Ectodermal cell (in vitro differentiated cells): ENCODE data around the gene VWA3B. TPM values are rescaled to one million over a fixed set of nuclear protein-coding genes. Genes with fewer than 3 reads are reported as not detected.
"Not testable (repeated sequence)": the region's sequence is repeated elsewhere in the genome, so short reads cannot be mapped to it uniquely, and the experiment has no call there.

Experiments
- H3K27ac ChIP-seq: 2 replicates; pipeline ENCODE4 v1.7.0; 2013; ENCODE audit warnings: mild to moderate bottlenecking, low read depth, low read length; ENCODE audit not compliant: insufficient read depth, poor library complexity, severe bottlenecking
- H3K27me3 ChIP-seq: 2 replicates; pipeline ENCODE4 v1.7.0; 2013; ENCODE audit warnings: mild to moderate bottlenecking, low read length; ENCODE audit not compliant: insufficient read depth, control insufficient read depth, poor library complexity, severe bottlenecking
- H3K36me3 ChIP-seq: one replicate; pipeline ENCODE4 v1.7.0; 2013; ENCODE audit warnings: low read length; ENCODE audit not compliant: control insufficient read depth, insufficient read depth
- H3K4me1 ChIP-seq: one replicate; pipeline ENCODE4 v1.7.0; 2013; ENCODE audit warnings: low read length; ENCODE audit not compliant: control insufficient read depth, insufficient read depth
- H3K4me3 ChIP-seq: 2 replicates; pipeline ENCODE4 v1.7.0; 2013; ENCODE audit warnings: low read depth, low read length, control low read depth; ENCODE audit not compliant: insufficient read depth
- H3K9me3 ChIP-seq: 2 replicates; pipeline ENCODE4 v1.7.0; 2013; ENCODE audit warnings: mild to moderate bottlenecking, low read length, moderate library complexity; ENCODE audit not compliant: control insufficient read depth
- WGBS, 2 experiments: methylation state at CpG; one replicate each; pipeline ENCODE4 v1.1.7; 2013; ENCODE audit warnings: missing lambda C conversion rate in 2 of 2; 5-methylcytosine and 5-hydroxymethylcytosine counted together
- polyA plus RNA-seq, 4 experiments: library from polyadenylated mRNA; stranded (reverse); fragments of 50-300 nt; gene quantifications; one replicate each; pipeline ENCODE4 v1.2.3, GENCODE V29; 2013

VWA3B gene, protein sequence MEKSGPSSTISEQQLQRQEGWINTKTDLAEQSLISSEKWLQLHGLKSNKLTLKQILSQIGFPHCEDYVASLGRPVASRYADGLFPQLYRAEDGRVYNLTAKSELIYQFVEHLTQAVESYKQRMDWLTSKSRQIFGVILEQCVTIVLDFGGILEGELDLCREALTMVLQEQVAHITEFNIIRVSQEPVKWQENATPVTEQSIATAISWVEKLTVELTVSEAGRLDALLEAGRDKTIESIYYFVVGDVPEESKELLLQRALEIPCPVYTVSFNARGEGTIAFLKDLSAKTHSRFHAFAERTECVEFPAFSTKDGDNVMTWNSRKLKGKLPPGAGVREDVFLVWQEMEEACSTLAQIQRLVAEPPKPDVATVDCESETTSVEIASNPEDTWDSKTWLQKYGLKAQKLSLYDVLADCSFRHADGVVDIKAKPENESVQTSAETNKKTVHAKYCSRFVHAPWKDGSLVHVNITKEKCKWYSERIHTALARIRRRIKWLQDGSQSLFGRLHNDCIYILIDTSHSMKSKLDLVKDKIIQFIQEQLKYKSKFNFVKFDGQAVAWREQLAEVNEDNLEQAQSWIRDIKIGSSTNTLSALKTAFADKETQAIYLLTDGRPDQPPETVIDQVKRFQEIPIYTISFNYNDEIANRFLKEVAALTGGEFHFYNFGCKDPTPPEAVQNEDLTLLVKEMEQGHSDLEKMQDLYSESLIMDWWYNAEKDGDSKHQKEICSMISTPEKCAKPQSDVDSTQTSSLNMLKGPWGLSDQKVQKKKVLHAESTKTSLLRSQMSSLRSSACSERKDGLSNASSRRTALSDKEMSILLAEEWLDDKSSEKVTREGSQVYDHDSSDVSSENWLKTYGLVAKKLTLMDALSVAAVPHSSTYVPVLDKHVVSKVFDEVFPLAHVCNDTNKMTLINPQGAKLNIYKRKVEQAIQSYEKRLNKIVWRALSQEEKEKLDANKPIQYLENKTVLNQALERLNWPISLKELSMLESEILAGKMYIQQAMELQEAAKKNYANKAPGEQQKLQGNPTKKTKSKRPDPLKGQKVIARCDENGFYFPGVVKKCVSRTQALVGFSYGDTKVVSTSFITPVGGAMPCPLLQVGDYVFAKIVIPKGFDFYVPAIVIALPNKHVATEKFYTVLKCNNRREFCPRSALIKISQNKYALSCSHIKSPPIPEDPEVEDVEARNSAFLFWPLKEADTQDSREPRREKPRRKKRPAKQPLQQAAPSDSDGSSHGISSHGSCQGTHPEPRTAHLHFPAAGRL (N-terminal part only)
- not detected for polyA plus RNA-seq (2013, experiment 1 of 4)
- polyA plus RNA-seq (2013, experiment 2 of 4): not detected
- not detected for polyA plus RNA-seq (2013, experiment 3 of 4)
- polyA plus RNA-seq (2013, experiment 4 of 4): not detected

DNA sequence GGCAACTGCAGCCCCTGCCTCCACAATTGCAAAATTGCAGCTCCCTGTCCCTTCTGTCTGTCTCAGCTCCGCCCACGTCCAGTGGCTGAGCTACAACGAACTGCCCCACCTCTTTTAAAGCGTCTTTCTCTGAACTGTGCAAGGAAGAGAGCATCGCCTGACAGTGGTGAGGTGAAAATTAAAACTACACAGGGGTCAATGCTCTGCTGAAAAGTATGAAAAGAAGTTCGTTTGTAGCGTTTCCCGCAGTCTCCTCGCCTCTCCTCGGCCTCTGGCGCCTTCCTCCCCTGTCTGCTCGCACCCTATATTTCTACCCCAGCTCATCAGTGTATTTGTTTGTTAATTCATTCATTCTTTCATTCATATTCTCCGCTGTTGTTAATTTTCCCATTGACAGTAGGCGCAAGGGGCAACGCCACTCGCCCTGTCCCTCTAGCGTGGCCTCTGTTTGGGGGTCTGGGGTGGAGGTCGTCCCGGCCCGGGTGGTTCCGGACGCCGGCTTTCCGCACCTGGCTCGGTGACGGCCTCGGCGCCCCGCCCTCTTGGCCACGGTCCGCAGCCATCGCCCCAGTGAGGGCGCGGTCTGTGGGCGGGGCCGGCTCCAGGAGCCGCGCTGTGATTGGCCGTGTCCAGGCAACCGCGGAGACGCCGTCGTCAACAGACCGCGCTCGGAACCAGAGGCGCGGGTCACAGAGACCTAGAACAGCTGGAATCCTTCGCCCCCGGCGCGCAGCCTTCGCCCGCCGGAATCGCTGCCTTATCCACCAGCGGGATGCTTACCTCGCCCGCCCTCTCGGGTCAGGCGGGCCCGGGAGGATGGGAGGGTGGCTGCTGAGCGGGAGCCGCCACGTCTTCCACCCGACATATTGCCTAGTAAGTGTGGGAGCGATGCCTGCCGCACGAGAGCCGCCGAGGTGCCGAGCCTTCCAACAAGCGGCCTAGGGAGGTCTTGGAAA lies at the start of gene VWA3B:
VWA3B (plus strand) TSS at position 677 of the 956 bp plus-strand sequence. CDS start 5,926 bp downstream, outside the sequence.
- Histone ChIP-seq H3K4me3 (peak within 1 kb of the TSS; percentile 50), H3K4me1 (no peaks in the 10 kb centered on the region), H3K9me3 (no peaks in the 10 kb centered on the region), H3K27ac (no peak within 1 kb of the TSS), H3K27me3 (peaks cover 53% of the 10 kb centered on the region), H3K36me3 (no peaks in the 10 kb centered on the region)
- 1% methylated on average over 74 of the region's 74 CpGs for WGBS, 2 experiments

DNA sequence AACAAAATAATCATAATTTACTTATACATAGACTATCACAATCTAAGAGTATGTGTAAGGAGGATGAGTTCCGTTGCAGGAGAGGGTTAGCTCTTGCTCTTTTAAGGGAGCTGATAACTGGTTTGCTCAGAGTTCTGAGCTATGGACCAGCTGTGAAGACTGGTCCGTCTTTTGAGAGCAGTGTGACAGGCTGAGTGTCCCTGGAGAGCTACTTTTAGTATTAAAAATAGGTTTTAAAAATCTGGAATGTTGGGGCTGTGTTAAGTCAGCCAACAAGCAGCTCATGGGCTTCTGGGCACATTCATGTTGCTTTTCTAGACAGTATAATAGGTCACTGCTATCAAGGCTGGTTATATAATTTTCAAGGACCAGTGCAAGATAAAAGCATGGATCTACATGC lies 49.8 kb upstream of the VWA3B start:
- no peaks in the 10 kb centered on the region for H3K9me3 ChIP-seq
- WGBS, 2 experiments: 67 to 73% methylated on average over 2 of the region's 2 CpGs
- H3K36me3 ChIP-seq: no peaks in the 10 kb centered on the region
- no peak overlapping the region for H3K4me3 ChIP-seq
- no peaks in the 10 kb centered on the region for H3K27me3 ChIP-seq
- H3K4me1 ChIP-seq: no peaks in the 10 kb centered on the region
- H3K27ac ChIP-seq: no peak overlapping the region

DNA sequence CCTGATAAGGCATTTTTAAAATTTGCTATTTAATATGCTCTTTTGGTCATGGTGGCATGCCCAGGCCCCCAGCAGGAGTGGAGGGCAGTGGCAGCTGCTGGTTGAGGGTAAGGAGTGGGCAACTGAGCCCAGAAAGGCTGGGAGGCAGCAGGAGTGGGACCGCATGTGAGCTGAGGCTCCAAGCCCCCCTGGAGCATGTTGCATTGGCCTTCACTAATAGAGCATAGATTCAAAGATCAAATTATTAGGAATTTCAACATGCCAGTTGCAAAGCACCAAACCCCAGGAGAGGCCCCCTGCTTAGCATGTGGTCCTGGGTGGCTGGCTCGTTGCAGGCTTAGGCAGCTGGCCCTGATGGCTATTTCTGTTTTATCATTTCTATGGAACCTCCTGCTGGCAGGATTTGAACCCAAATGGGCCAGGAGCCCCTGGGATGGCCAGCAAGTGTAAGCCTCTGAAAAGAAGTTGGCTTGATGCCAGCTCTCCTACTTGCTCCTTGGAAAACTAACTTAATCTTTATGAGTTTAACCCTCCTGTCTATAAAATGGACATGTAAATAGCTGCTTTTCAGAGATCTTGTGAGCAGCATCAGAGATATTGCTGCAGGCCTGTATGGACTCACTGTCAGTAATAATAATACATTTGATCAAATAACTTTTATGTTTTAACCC lies 49.2 kb upstream of the VWA3B start:
- H3K4me3 ChIP-seq: no peak overlapping the region
- H3K4me1 ChIP-seq: no peaks in the 10 kb centered on the region
- no peaks in the 10 kb centered on the region for H3K36me3 ChIP-seq
- no peaks in the 10 kb centered on the region for H3K9me3 ChIP-seq
- H3K27ac ChIP-seq: no peak overlapping the region
- WGBS, 2 experiments: 47 to 49% methylated on average over 2 of the region's 2 CpGs
- H3K27me3 ChIP-seq: no peaks in the 10 kb centered on the region

DNA sequence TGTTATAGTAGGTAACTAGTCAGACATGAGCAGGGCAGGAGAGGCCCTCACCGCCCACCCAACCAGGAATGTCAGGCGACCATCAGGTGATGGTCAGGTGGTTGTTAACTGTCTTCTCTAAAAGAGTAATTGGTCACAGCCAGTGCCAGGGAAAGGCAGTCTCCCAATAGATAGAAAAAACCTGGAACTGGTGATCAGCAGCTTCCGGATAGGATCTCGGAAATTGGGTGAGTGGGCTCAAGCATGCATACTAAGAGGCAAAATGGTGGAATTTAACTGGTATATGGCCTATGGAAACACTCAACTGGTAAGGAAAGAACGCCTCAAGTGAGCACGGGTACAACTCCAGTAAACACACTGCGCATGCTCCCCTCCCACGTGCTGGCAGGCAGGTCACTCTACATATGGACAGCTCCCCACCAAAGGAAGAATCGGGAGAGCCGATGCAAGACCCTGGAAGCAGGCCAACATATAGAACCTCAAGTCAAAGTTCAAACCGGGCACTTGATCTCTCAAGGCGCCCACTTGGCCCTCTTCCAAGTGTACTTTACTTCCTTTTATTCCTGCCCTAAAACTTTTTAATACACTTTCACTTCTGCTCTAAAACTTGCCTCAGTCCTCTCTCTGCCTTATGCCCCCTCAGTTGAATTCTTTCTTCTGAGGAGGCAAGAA lies 47.7 kb upstream of the VWA3B start:
- H3K36me3 ChIP-seq: no peaks in the 10 kb centered on the region
- no peaks in the 10 kb centered on the region for H3K27me3 ChIP-seq
- 94 to 96% methylated on average over 12 of the region's 12 CpGs for WGBS, 2 experiments
- H3K9me3 ChIP-seq: no peaks in the 10 kb centered on the region
- no peak overlapping the region for H3K4me3 ChIP-seq
- no peak overlapping the region for H3K27ac ChIP-seq
- no peaks in the 10 kb centered on the region for H3K4me1 ChIP-seq

DNA sequence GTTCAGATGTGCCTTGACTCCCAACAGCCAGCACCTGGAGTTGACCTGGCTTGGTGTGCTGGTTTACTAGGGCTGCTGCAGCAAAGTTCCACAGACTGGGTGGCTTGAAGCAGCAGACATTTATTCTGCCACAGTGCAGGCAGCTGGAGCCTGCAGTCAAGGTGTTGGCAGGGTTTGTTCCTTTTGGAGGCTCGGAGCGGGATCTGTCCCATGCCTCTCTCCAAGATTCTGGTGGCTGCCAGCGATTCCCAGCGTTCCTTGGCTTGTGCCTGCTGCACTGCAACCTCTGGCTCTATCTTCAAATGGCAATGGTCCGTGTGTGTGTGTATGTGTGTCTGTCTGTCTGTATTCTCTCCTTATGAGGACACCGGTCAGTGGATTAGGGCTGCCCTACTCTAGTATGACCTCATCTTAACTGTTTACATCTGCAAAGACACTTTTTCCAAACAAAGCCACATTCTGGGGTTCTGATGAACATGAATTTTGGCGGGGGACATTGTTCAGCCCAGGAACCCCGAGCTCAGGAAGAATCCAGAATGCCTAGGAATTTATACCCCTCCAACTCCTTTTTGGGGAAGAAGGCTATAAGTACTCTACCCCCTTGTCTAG lies 46.5 kb upstream of the VWA3B start:
- no peaks in the 10 kb centered on the region for H3K27me3 ChIP-seq
- no peaks in the 10 kb centered on the region for H3K9me3 ChIP-seq
- H3K4me3 ChIP-seq: no peak overlapping the region
- H3K27ac ChIP-seq: no peak overlapping the region
- H3K4me1 ChIP-seq: no peaks in the 10 kb centered on the region
- 93 to 95% methylated on average over 8 of the region's 8 CpGs for WGBS, 2 experiments
- H3K36me3 ChIP-seq: no peaks in the 10 kb centered on the region

DNA sequence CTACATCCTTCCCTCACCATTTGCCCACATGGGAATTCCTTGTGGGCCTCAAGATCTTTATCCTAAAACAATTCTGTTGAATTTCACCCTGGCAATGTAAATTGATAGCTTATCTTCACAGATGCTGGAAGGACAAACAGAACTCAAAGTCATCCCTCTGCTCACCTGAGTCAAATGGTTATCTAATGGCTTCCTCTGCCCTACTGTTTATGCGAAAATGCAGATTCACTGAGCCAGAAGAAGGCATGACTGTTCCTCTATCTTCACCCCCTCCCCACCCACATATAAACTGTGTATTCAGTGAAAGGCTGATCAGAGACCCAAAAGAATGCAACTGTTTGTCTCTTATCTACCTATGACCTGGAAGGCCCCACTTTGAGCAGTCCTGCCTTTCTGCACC lies 43.9 kb upstream of the VWA3B start:
- 93 to 100% methylated on average over 1 of the region's 1 CpG for WGBS, 2 experiments
- Histone ChIP-seq H3K4me1 (no peaks in the 10 kb centered on the region), H3K36me3 (no peaks in the 10 kb centered on the region), H3K9me3 (no peaks in the 10 kb centered on the region), H3K4me3 (no peak overlapping the region), H3K27ac (no peak overlapping the region), H3K27me3 (no peaks in the 10 kb centered on the region)

DNA sequence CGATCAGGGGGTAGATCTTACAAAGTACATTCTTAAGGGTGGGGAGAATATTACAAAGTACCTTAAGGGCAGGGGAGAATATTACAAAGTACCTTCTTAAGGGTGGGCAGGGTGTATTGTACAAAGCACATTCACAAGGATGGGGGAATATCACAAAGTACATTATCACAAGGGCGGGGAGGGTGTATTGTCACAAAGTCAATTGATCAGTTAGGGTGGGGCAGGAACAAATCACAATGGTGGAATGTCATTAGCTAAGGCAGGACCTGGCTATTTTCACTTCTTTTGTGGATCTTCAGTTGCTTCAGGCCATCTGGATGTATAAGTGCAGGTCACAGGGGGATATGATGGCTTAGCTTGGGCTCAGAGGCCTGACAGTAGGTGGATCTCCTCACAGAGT lies 42.2 kb upstream of the VWA3B start:
- not testable (repeated sequence) for H3K27ac ChIP-seq, H3K9me3 ChIP-seq, H3K36me3 ChIP-seq, H3K27me3 ChIP-seq, H3K4me3 ChIP-seq, H3K4me1 ChIP-seq
- 95 to 99% methylated on average over 2 of the region's 2 CpGs for WGBS, 2 experiments

DNA sequence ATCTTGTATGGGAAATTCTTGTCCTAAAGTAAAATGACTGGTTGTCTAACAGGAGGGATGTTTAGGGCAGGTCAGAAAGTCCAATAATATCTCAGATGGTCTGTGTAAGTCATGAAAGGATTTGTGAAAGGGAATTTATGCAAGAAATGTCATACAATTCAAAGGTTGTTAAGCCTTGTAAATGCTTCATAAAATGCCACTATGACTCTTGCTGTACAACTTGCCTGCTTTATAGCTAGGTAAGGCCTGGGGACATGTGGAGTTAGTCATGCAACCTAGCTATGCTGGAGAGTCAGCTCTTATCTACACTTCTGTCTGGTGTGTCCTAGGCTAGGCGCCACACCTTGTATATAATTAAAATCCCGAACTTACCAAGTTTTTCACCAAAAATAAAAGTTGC lies 36.9 kb upstream of the VWA3B start:
- H3K36me3 ChIP-seq: no peaks in the 10 kb centered on the region
- H3K27ac ChIP-seq: no peak overlapping the region
- WGBS, 2 experiments: 95 to 100% methylated on average over 1 to 2 of the region's 2 CpGs
- no peak overlapping the region for H3K4me3 ChIP-seq
- no peaks in the 10 kb centered on the region for H3K9me3 ChIP-seq
- H3K27me3 ChIP-seq: no peaks in the 10 kb centered on the region
- H3K4me1 ChIP-seq: no peaks in the 10 kb centered on the region
